ENCODE results near the gene FNBP1. TPM values are rescaled to one million over a fixed set of nuclear protein-coding genes. Genes with fewer than 3 reads are reported as not detected.

FNBP1 gene
- total and polyA plus RNA-seq, 2 of the 13 experiments (the other 11 are each of a cell fraction or from before 2014, with no cell fraction given): 5.4 to 19.5 TPM

DNA sequence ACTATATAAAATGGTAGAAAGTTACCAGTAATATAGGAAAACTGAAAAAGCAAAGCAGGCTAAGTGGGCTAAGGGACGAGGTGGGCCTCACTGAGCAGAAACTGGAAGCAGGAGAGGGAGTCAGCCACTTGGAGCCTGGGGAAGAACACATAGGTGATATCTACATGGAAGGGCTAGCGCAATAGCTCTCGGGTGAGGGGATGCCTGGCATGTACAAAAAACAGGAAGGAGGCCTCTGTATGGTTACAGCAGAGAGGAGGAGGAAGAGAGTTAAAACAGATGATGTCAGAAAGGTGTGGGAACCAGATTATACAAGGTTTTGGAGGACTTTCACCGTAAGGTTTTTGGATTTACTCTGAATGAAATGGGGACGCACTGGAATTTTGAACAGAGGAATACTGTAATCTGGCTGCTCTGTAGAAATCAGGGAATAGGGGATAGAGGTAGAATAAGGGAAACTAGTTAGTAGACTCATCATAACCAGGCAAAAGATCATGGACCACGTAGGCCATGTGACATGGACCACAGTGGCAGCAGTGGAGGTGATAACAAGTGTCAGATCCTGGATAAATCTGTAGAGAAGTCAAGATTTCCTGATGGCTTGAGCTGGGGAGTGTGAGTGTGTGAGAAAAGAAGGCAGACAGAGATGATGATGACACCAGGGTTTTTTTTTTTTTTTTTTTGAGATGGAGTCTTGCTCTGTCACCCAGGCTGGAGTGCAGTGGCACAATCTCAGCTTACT lies 52.5 kb downstream of the FNBP1 start:
- no peak overlapping the region for H3K27ac ChIP-seq (ENCODE audit: extremely low read length, insufficient read depth, low read length)
- in situ Hi-C loops (cut with HindIII; ENCODE audit: extremely low pct_ligation_motif_present, low pct_unique_long_range_greater_than_20kb): no loop called here
- TF ChIP-seq, protein P1, sequence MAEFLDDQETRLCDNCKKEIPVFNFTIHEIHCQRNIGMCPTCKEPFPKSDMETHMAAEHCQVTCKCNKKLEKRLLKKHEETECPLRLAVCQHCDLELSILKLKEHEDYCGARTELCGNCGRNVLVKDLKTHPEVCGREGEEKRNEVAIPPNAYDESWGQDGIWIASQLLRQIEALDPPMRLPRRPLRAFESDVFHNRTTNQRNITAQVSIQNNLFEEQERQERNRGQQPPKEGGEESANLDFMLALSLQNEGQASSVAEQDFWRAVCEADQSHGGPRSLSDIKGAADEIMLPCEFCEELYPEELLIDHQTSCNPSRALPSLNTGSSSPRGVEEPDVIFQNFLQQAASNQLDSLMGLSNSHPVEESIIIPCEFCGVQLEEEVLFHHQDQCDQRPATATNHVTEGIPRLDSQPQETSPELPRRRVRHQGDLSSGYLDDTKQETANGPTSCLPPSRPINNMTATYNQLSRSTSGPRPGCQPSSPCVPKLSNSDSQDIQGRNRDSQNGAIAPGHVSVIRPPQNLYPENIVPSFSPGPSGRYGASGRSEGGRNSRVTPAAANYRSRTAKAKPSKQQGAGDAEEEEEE (CRISPR knock-in tag; IDR thresholded peaks at IDR 0.05; ENCODE audit: borderline replicate concordance): no peak
- no peak for TF ChIP-seq ZNF790 (CRISPR knock-in tag; IDR thresholded peaks at IDR 0.05; ENCODE audit: borderline replicate concordance)
- TF ChIP-seq ZFX (CRISPR knock-in tag; IDR thresholded peaks at IDR 0.05; ENCODE audit: low read depth): no peak
- no peak for TF ChIP-seq REPIN1 (CRISPR knock-in tag; IDR thresholded peaks at IDR 0.05; ENCODE audit: borderline replicate concordance, low read depth)
- no peak for TF ChIP-seq ARNTL (CRISPR knock-in tag; IDR thresholded peaks at IDR 0.05)
- no peak for TF ChIP-seq ZNF430 (CRISPR knock-in tag; IDR thresholded peaks at IDR 0.05)
- no peak for TF ChIP-seq MBD4 (IDR thresholded peaks at IDR 0.05; ENCODE audit: borderline replicate concordance, low read length)
- no peak for TF ChIP-seq ZNF703 (CRISPR knock-in tag; IDR thresholded peaks at IDR 0.05; ENCODE audit: borderline replicate concordance)
- no peak for TF ChIP-seq ZNF501 (CRISPR knock-in tag; IDR thresholded peaks at IDR 0.05)
- no peak for TF ChIP-seq ZNF841 (CRISPR knock-in tag; IDR thresholded peaks at IDR 0.05; ENCODE audit: borderline replicate concordance)
- TF ChIP-seq ZNF816 (CRISPR knock-in tag; IDR thresholded peaks at IDR 0.05; ENCODE audit: borderline replicate concordance): no peak
- TF ChIP-seq, protein P2, sequence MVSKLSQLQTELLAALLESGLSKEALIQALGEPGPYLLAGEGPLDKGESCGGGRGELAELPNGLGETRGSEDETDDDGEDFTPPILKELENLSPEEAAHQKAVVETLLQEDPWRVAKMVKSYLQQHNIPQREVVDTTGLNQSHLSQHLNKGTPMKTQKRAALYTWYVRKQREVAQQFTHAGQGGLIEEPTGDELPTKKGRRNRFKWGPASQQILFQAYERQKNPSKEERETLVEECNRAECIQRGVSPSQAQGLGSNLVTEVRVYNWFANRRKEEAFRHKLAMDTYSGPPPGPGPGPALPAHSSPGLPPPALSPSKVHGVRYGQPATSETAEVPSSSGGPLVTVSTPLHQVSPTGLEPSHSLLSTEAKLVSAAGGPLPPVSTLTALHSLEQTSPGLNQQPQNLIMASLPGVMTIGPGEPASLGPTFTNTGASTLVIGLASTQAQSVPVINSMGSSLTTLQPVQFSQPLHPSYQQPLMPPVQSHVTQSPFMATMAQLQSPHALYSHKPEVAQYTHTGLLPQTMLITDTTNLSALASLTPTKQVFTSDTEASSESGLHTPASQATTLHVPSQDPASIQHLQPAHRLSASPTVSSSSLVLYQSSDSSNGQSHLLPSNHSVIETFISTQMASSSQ (IDR thresholded peaks at IDR 0.05; ENCODE audit: low read depth): no peak
- TF ChIP-seq, protein P2 (CRISPR knock-in tag; IDR thresholded peaks at IDR 0.05; ENCODE audit: borderline replicate concordance): no peak
- no peaks in the 10 kb centered on the region for H4K20me1 ChIP-seq (ENCODE audit: insufficient read depth, low read length)
- H3K79me2 ChIP-seq (ENCODE audit: insufficient read depth, low read length): no peaks in the 10 kb centered on the region
- H3K36me3 ChIP-seq (replicated peaks in 1 of 2; ENCODE audit: control insufficient read depth in 1 of 2, insufficient read depth in 2 of 2, low read length in 2 of 2): 0 out of 5 replicates have a peak, but pooled peaks cover 0 to 6% of the 10 kb centered on the region in 2 experiments
- H3K4me2 ChIP-seq (ENCODE audit: low read depth, low read length): no peak overlapping the region
- H3K4me1 ChIP-seq (ENCODE audit: insufficient read depth, low read length): peaks cover 7% of the 10 kb centered on the region
- no TSS peak for BruUV-seq (replicated peaks)
- H2AFZ ChIP-seq (ENCODE audit: low read length): no peak overlapping the region
- FAIRE-seq: no peak
- POLR2A ChIA-PET: no interaction called here
- no peak for DNase-seq (ENCODE audit: low spot score)
- intact Hi-C loops (cut with micrococcal nuclease; ENCODE audit: unreplicated experiment): no loop called here
- CTCF ChIA-PET (ENCODE audit: low intra/inter-chr PET ratio, low total read pairs): no interaction called here
- no peaks in the 10 kb centered on the region for H3K9me3 ChIP-seq (ENCODE audit: low read length)
- no peak for ATAC-seq
- no peak overlapping the region for H3K4me3 ChIP-seq (replicated peaks in 1 of 3; ENCODE audit: insufficient read depth in 1 of 3, low read depth in 2 of 3, low read length in 3 of 3)
- no peaks in the 10 kb centered on the region for H3K27me3 ChIP-seq (ENCODE audit: control insufficient read depth in 1 of 2, insufficient read depth in 2 of 2, low read length in 2 of 2)
- H3K9ac ChIP-seq (ENCODE audit: insufficient read depth, low read depth, low read length): no peak overlapping the region
- WGBS (ENCODE audit: low lambda C conversion rate): 81% methylated on average over 6 of the region's 6 CpGs
